Activated B cell treated with CpG ODN at 0.5 μM for 24 hours (primary cell): ENCODE data around the gene ANAPC16. TPM values are rescaled to one million over a fixed set of nuclear protein-coding genes. Genes with fewer than 3 reads are reported as not detected.
"Not testable (repeated sequence)": the region's sequence is repeated elsewhere in the genome, so short reads cannot be mapped to it uniquely, and the experiment has no call there.

Experiments
- ATAC-seq: fragments of 200-7000 bp; cut with Tn5 transposase; one replicate; pipeline ENCODE4 v1.10.0; 2021; ENCODE audit warnings: low read depth, mild to moderate bottlenecking, moderate library complexity
- CTCF ChIA-PET: fragments of 350-600 bp; sonication (Branson Sonifier 250); formaldehyde crosslinking; loops from one replicate; lab custom pipeline; 2021; ENCODE audit warnings: antibody characterized with exemption; lab: Charles Lee
- POLR2A ChIA-PET: fragments of 350-600 bp; sonication (Branson Sonifier 250); formaldehyde crosslinking; loops from one replicate; lab custom pipeline; 2021; ENCODE audit warnings: antibody characterized with exemption; lab: Charles Lee
- DNase-seq: peaks from one replicate; pipeline ENCODE4 v3.0.0; 2022
- H3K27ac Mint-ChIP-seq: one replicate; pipeline ENCODE4 v1.8.0; 2020; ENCODE audit warnings: mixed read lengths
- H3K27me3 Mint-ChIP-seq: one replicate; pipeline ENCODE4 v1.8.0; 2021; ENCODE audit warnings: mixed read lengths
- H3K36me3 Mint-ChIP-seq: one replicate; pipeline ENCODE4 v1.8.0; 2021; ENCODE audit warnings: low read depth, mixed read lengths
- H3K4me1 Mint-ChIP-seq: one replicate; pipeline ENCODE4 v1.8.0; 2021; ENCODE audit warnings: mixed read lengths
- H3K4me3 Mint-ChIP-seq: one replicate; pipeline ENCODE4 v1.8.0; 2020; ENCODE audit warnings: mild to moderate bottlenecking, mixed read lengths
- H3K9me3 Mint-ChIP-seq: one replicate; pipeline ENCODE4 v1.8.0; 2020; ENCODE audit warnings: mixed read lengths
- intact Hi-C: fragments of 100-400 bp; cut with micrococcal nuclease; formaldehyde crosslinking; loops from one replicate; pipeline ENCODE4 v1.15.1; 2024
- total RNA-seq: library from RNA; stranded (reverse); gene quantifications from 2 replicates; pipeline ENCODE4 v1.2.3, GENCODE V29; 2022
- TF ChIP-seq, protein P1 (sequence below): fragments of 200-600 bp; IDR thresholded peaks from one replicate; pipeline ENCODE4 v1.8.0; 2022; ENCODE audit warnings: antibody characterized with exemption, mild to moderate bottlenecking

The ANAPC16 gene
- total RNA-seq, 1 donor from 2014 or later, result 137 TPM

DNA sequence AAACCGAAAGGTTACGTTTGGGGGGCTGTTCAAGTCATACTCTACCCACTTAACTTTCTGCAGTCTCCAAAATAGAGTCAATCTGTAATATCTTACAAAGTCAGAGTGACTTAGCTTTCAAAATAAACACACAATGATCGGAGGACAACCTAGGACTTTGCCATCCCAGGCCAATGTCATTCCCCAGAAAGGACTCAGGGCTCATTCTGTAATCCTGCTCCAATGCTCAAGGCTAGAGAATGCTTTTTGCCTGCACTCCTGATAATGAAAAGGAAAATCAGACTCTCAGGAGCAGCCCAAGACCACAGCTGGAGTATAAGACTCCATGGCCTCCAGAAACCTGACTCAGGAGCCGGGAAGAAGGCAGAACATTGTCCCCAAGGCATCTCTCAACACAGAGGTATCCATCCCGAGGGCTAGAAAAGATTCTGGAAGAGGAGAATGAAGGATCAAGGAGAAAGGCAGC is 28.8 kb downstream of the ANAPC16 start:
- TF ChIP-seq, protein P1, sequence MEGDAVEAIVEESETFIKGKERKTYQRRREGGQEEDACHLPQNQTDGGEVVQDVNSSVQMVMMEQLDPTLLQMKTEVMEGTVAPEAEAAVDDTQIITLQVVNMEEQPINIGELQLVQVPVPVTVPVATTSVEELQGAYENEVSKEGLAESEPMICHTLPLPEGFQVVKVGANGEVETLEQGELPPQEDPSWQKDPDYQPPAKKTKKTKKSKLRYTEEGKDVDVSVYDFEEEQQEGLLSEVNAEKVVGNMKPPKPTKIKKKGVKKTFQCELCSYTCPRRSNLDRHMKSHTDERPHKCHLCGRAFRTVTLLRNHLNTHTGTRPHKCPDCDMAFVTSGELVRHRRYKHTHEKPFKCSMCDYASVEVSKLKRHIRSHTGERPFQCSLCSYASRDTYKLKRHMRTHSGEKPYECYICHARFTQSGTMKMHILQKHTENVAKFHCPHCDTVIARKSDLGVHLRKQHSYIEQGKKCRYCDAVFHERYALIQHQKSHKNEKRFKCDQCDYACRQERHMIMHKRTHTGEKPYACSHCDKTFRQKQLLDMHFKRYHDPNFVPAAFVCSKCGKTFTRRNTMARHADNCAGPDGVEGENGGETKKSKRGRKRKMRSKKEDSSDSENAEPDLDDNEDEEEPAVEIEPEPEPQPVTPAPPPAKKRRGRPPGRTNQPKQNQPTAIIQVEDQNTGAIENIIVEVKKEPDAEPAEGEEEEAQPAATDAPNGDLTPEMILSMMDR, result no peak
- intact Hi-C loops, result no loop called here
- ATAC-seq (no peak), DNase-seq (no peak)
- Mint-ChIP-seq H3K27ac (peak overlapping the region; percentile 67), H3K4me3 (no peak overlapping the region), H3K9me3 (no peaks in the 10 kb centered on the region), H3K36me3 (peaks cover 3% of the 10 kb centered on the region), H3K27me3 (no peaks in the 10 kb centered on the region), H3K4me1 (peaks cover 84% of the 10 kb centered on the region)
- ChIA-PET CTCF (interaction anchor here (1.1 to 1.5 kb wide), 4 partner anchors 21 to 93 kb away, joined by 3 to 4 read pairs (median 3); no protein-coding TSS in a partner anchor), POLR2A (interaction anchor here (0.6 to 10.7 kb wide), 8 partner anchors 10 to 87 kb away, joined by 3 to 155 read pairs (median 4); partner anchors contain the start of genes ANAPC16, ASCC1 and DDIT4)

DNA sequence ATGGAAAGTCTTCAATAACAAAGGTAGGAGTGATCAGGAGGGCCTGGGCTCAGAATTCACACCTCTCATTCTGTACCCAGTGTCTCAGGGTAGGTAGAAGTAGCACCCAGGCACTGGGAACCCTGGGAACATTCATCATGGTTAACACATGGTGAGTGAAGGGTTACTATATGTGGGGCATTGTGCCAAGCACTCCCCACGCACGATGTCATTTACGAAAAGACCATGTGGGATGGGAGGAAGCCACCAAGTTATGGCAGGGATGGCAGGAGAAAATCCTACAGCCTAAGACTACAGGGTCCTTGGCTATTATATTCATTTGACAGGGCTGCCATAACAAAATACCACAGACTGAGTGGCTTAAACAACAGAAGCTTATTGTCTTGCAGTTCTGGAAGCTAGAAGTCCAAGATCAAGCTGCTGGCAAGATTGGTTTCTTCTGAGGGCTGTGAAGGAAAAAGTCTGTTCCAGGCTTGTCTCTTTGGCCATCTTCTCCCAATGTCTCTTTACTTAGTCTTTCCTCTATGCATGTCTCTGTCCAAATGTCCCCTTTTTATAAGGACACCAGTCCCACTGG is 30.2 kb downstream of the ANAPC16 start:
- Mint-ChIP-seq H3K27me3 (no peaks in the 10 kb centered on the region), H3K4me1 (peaks cover 90% of the 10 kb centered on the region), H3K27ac (peak overlapping the region; percentile 67), H3K9me3 (no peaks in the 10 kb centered on the region), H3K4me3 (no peak overlapping the region), H3K36me3 (no peaks in the 10 kb centered on the region)
- POLR2A ChIA-PET, result interaction anchor here (0.6 to 10.7 kb wide), 11 partner anchors 8 to 89 kb away, joined by 3 to 155 read pairs (median 20); partner anchors contain the start of genes ANAPC16, ASCC1 and DDIT4
- ATAC-seq (no peak), DNase-seq (no peak)
- intact Hi-C loops, result no loop called here
- CTCF ChIA-PET, result interaction anchor here (1.0 to 1.4 kb wide), 2 partner anchors 15 to 89 kb away, joined by 3 to 7 read pairs; no protein-coding TSS in a partner anchor
- TF ChIP-seq, protein P1, result no peak

- H3K36me3 Mint-ChIP-seq, result no peaks in the 10 kb centered on the region
Measured at GRCh38 chr10:72248468-72249151, 32.8 kb downstream of the ANAPC16 start.

DNA sequence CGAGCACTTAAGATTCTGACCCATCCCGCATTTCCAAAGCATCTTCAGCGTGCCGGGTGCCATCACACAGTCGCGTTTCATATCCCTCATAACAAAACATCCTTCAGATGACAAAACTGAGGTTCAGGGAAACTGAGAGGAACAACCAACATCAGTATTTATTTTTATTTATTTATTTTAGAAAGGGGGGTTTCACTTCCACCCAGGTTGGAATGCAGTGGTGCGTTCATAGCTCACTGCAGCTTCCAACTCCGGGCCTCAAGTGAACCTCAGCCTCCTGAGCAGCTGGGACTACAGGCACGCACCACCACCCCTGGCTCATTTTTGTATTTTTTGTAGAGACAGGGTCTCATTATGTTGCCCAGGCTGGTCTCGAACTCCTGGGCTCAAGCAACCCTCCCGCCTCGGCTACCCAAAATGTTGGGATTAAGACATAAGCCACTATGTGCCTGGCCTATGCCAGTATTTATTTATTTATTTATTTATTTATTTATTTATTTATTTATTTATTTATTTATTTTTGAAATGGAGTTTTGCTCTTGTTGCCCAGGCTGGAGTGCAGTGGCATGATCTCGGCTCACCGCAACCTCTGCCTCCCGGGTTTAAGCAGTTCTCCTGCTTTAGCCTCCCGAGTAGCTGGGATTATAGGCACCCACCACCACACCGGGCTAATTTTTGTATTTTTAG is 33.5 kb downstream of the ANAPC16 start:
- H3K27me3 Mint-ChIP-seq, H3K9me3 Mint-ChIP-seq, ATAC-seq, DNase-seq, intact Hi-C loops, H3K36me3 Mint-ChIP-seq: not testable (repeated sequence)
- ChIA-PET POLR2A (interaction anchor here (0.5 to 10.7 kb wide), 15 partner anchors 10 to 202 kb away, joined by 3 to 155 read pairs (median 11); partner anchors contain the start of genes ANAPC16, ASCC1 and DDIT4), CTCF (interaction anchor here (3.5 kb wide), 1 partner anchor 25 kb away, joined by 14 read pairs; the partner anchor contains the start of gene DDIT4)
- Mint-ChIP-seq H3K4me1 (peaks cover 84% of the 10 kb centered on the region), H3K4me3 (peak overlapping the region; percentile 74), H3K27ac (peak overlapping the region; percentile 97)

More at GRCh38 chr10:72248468-72249151, 32.8 kb downstream of the ANAPC16 start:
- Mint-ChIP-seq H3K4me1 (peaks cover 85% of the 10 kb centered on the region), H3K27me3 (no peaks in the 10 kb centered on the region), H3K27ac (peak overlapping the region; percentile 97), H3K9me3 (no peaks in the 10 kb centered on the region), H3K4me3 (peak overlapping the region; percentile 74)
- ChIA-PET CTCF (interaction anchor here (0.8 to 3.5 kb wide), 8 partner anchors 10 to 91 kb away, joined by 3 to 14 read pairs (median 5); partner anchors contain the start of gene DDIT4), POLR2A (interaction anchor here (0.6 to 10.7 kb wide), 27 partner anchors 8 to 847 kb away, joined by 3 to 155 read pairs (median 7); partner anchors contain the start of genes ANAPC16, ASCC1, DDIT4 and P4HA1)
- ATAC-seq (peak; percentile 78), DNase-seq (peak; percentile 54)
- intact Hi-C loops, result loop anchor here (1.0 kb wide), 7 partner anchors 13 to 87 kb away; partner anchors contain the start of gene DDIT4
- TF ChIP-seq, protein P1, result no peak

DNA sequence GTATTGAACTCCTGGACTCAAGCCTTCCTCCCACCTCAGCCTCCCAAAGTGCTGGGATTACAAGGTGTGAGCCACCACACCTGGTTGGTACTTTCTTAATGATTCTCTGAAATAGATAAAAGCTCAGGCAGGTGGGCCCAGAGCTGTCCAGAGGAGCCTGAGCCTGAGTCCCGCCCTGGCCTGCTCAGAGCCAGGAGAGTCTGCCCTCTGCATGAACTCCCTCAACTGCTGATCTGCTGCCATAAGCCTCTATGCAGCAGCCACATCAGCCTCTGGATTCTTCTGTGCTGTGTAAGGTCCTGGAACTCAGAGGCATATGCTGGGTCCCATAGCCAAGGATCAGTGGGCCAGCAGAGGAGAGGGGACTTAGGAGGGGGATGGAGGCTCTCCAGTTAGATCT is 34.9 kb downstream of the ANAPC16 start:
- H3K9me3 Mint-ChIP-seq, result no peaks in the 10 kb centered on the region
- peaks cover 83% of the 10 kb centered on the region for H3K4me1 Mint-ChIP-seq
- H3K4me3 Mint-ChIP-seq, result no peak overlapping the region
- peak overlapping the region; percentile 63 for H3K27ac Mint-ChIP-seq
- H3K27me3 Mint-ChIP-seq, result no peaks in the 10 kb centered on the region
- POLR2A ChIA-PET, result interaction anchor here (1.1 to 10.7 kb wide), 4 partner anchors 9 to 35 kb away, joined by 3 to 155 read pairs (median 52); partner anchors contain the start of genes ANAPC16, ASCC1 and DDIT4
- intact Hi-C loops, result no loop called here
- TF ChIP-seq, protein P1, result no peak
- no peak for DNase-seq
- CTCF ChIA-PET, result interaction anchor here (3.5 kb wide), 1 partner anchor 24 kb away, joined by 14 read pairs; the partner anchor contains the start of gene DDIT4
- no peaks in the 10 kb centered on the region for H3K36me3 Mint-ChIP-seq
- no peak for ATAC-seq
